ENCODE measurements around the gene SYNE1.

The SYNE1 gene

GRCh38 chr6:152416652-152417051 lies 220.5 kb downstream of the SYNE1 start:
- DNase-seq, result no peak

GRCh38 chr6:152404936-152405595 lies 232.1 kb downstream of the SYNE1 start:
- DNase-seq, result no peak

GRCh38 chr6:152404086-152404857 lies 232.9 kb downstream of the SYNE1 start:
- no peak for DNase-seq

- DNase-seq, result no peak
Measured at GRCh38 chr6:152402791-152403190, 234.4 kb downstream of the SYNE1 start.

GRCh38 chr6:152401978-152402377 lies 235.2 kb downstream of the SYNE1 start:
- DNase-seq, result no peak

- no peak for DNase-seq
Measured at GRCh38 chr6:152399399-152399798, 237.8 kb downstream of the SYNE1 start.

- no peak for DNase-seq
Measured at GRCh38 chr6:152398993-152399392, 238.2 kb downstream of the SYNE1 start.

- DNase-seq, result no peak
Measured at GRCh38 chr6:152398316-152398715, 238.8 kb downstream of the SYNE1 start.

- DNase-seq, result no peak
Measured at GRCh38 chr6:152394303-152394702, 242.9 kb downstream of the SYNE1 start.

- DNase-seq, result no peak
Measured at GRCh38 chr6:152391179-152391880, 245.8 kb downstream of the SYNE1 start.

GRCh38 chr6:152387091-152387490 lies 250.1 kb downstream of the SYNE1 start:
- DNase-seq, result no peak

GRCh38 chr6:152386131-152386530 lies 251.0 kb downstream of the SYNE1 start:
- no peak for DNase-seq

- DNase-seq, result no peak
Measured at GRCh38 chr6:152380993-152381898, 255.9 kb downstream of the SYNE1 start.

- no peak for DNase-seq
Measured at GRCh38 chr6:152380351-152380767, 256.8 kb downstream of the SYNE1 start.

GRCh38 chr6:152379423-152379822 lies 257.7 kb downstream of the SYNE1 start:
- DNase-seq, result no peak

- no peak for DNase-seq
Measured at GRCh38 chr6:152378169-152378568, 259.0 kb downstream of the SYNE1 start.

- DNase-seq, result no peak
Measured at GRCh38 chr6:152375197-152375596, 262.0 kb downstream of the SYNE1 start.

- no peak for DNase-seq
Measured at GRCh38 chr6:152372945-152373344, 264.2 kb downstream of the SYNE1 start.

- DNase-seq, result no peak
Measured at GRCh38 chr6:152371775-152372174, 265.4 kb downstream of the SYNE1 start.

- no peak for DNase-seq
Measured at GRCh38 chr6:152368751-152369624, 268.2 kb downstream of the SYNE1 start.

GRCh38 chr6:152364866-152365265 lies 272.3 kb downstream of the SYNE1 start:
- no peak for DNase-seq

- no peak for DNase-seq
Measured at GRCh38 chr6:152360034-152360433, 277.1 kb downstream of the SYNE1 start.
